Measurements from ENCODE around the gene GPC5.

GRCh38 chr13:92175330-92175729 is 776.9 kb downstream of the GPC5 start:
- TF ChIP-seq ZNF274 (IDR thresholded peaks at IDR 0.05; ENCODE audit: low read depth, low read length) (no peak), YY1 (IDR thresholded peaks at IDR 0.05; ENCODE audit: insufficient read depth, insufficient read length) (no peak), SUZ12 (IDR thresholded peaks at IDR 0.05; ENCODE audit: extremely low read depth, insufficient read depth, insufficient read length) (no peak)
